Stimulated activated memory B cell treated with anti-CD40 and anti-IgM and Interleukin-4, amounts not matched to agents 10 μg/mL and 1 μg/mL and 100 μg/mL, for 72 hours (primary cell): Measurements from ENCODE around the gene SLCO2A1.

Experiments used
- ATAC-seq: fragments of 150-1000 bp; cut with Tn5 transposase; 2 replicates; pipeline ENCODE4 v1.10.0; 2021
- H3K27ac Mint-ChIP-seq: one replicate; pipeline ENCODE4 v1.8.0; 2022; ENCODE audit warnings: mild to moderate bottlenecking, mixed read lengths
- H3K27me3 Mint-ChIP-seq: one replicate; pipeline ENCODE4 v1.8.0; 2022; ENCODE audit warnings: mixed read lengths
- H3K36me3 Mint-ChIP-seq: one replicate; pipeline ENCODE4 v1.8.0; 2022; ENCODE audit warnings: mixed read lengths
- H3K4me1 Mint-ChIP-seq: one replicate; pipeline ENCODE4 v1.8.0; 2022; ENCODE audit warnings: mixed read lengths
- H3K4me3 Mint-ChIP-seq: one replicate; pipeline ENCODE4 v1.8.0; 2022; ENCODE audit warnings: mild to moderate bottlenecking, moderate library complexity, mixed read lengths
- H3K9me3 Mint-ChIP-seq: one replicate; pipeline ENCODE4 v1.8.0; 2022; ENCODE audit warnings: mixed read lengths

SLCO2A1 gene

GRCh38 chr3:134066651-134067530 lies 37.2 kb upstream of the SLCO2A1 start:
- Mint-ChIP-seq H3K4me3 (no peak overlapping the region), H3K27ac (no peak overlapping the region), H3K36me3 (no peaks in the 10 kb centered on the region), H3K4me1 (no peaks in the 10 kb centered on the region), H3K27me3 (peaks cover 18% of the 10 kb centered on the region), H3K9me3 (no peaks in the 10 kb centered on the region)
- ATAC-seq: no peak

GRCh38 chr3:134066158-134066541 lies 36.4 kb upstream of the SLCO2A1 start:
- Mint-ChIP-seq H3K27me3 (peaks cover 18% of the 10 kb centered on the region), H3K36me3 (no peaks in the 10 kb centered on the region), H3K9me3 (no peaks in the 10 kb centered on the region), H3K4me1 (no peaks in the 10 kb centered on the region), H3K27ac (no peak overlapping the region), H3K4me3 (no peak overlapping the region)
- no peak for ATAC-seq

- H3K36me3 Mint-ChIP-seq: no peaks in the 10 kb centered on the region
- ATAC-seq: no peak
- H3K27me3 Mint-ChIP-seq: peaks cover 18% of the 10 kb centered on the region
- no peaks in the 10 kb centered on the region for H3K9me3 Mint-ChIP-seq
- H3K4me1 Mint-ChIP-seq: no peaks in the 10 kb centered on the region
- H3K4me3 Mint-ChIP-seq: no peak overlapping the region
- H3K27ac Mint-ChIP-seq: no peak overlapping the region
Observed at GRCh38 chr3:134065252-134066157, 35.8 kb upstream of the SLCO2A1 start.

GRCh38 chr3:134064081-134064480 lies 34.4 kb upstream of the SLCO2A1 start:
- H3K36me3 Mint-ChIP-seq: no peaks in the 10 kb centered on the region
- H3K27me3 Mint-ChIP-seq: peaks cover 23% of the 10 kb centered on the region
- H3K27ac Mint-ChIP-seq: no peak overlapping the region
- H3K9me3 Mint-ChIP-seq: no peaks in the 10 kb centered on the region
- ATAC-seq: no peak
- H3K4me3 Mint-ChIP-seq: no peak overlapping the region
- no peaks in the 10 kb centered on the region for H3K4me1 Mint-ChIP-seq

- H3K27ac Mint-ChIP-seq: no peak overlapping the region
- H3K27me3 Mint-ChIP-seq: peaks cover 27% of the 10 kb centered on the region
- H3K4me3 Mint-ChIP-seq: no peak overlapping the region
- no peaks in the 10 kb centered on the region for H3K4me1 Mint-ChIP-seq
- ATAC-seq: no peak
- no peaks in the 10 kb centered on the region for H3K9me3 Mint-ChIP-seq
- no peaks in the 10 kb centered on the region for H3K36me3 Mint-ChIP-seq
Observed at GRCh38 chr3:134061401-134061800, 31.7 kb upstream of the SLCO2A1 start.

- Mint-ChIP-seq H3K9me3 (no peaks in the 10 kb centered on the region), H3K27me3 (peaks cover 26% of the 10 kb centered on the region)
Observed at GRCh38 chr3:134060561-134061385, 31.0 kb upstream of the SLCO2A1 start.

GRCh38 chr3:134059671-134060560 lies 30.2 kb upstream of the SLCO2A1 start:
- Mint-ChIP-seq H3K4me3 (no peak overlapping the region), H3K36me3 (no peaks in the 10 kb centered on the region), H3K27ac (no peak overlapping the region), H3K27me3 (peaks cover 30% of the 10 kb centered on the region), H3K9me3 (no peaks in the 10 kb centered on the region), H3K4me1 (no peaks in the 10 kb centered on the region)
- ATAC-seq: no peak

More at GRCh38 chr3:134060561-134061385, 31.0 kb upstream of the SLCO2A1 start:
- H3K4me3 Mint-ChIP-seq: no peak overlapping the region
- no peak overlapping the region for H3K27ac Mint-ChIP-seq
- H3K36me3 Mint-ChIP-seq: no peaks in the 10 kb centered on the region
- ATAC-seq: no peak
- H3K4me1 Mint-ChIP-seq: no peaks in the 10 kb centered on the region

- Mint-ChIP-seq H3K4me3 (no peak overlapping the region), H3K4me1 (no peaks in the 10 kb centered on the region), H3K9me3 (no peaks in the 10 kb centered on the region), H3K27ac (no peak overlapping the region), H3K27me3 (peaks cover 34% of the 10 kb centered on the region), H3K36me3 (no peaks in the 10 kb centered on the region)
- ATAC-seq: no peak
Observed at GRCh38 chr3:134059035-134059601, 29.4 kb upstream of the SLCO2A1 start.

- Mint-ChIP-seq H3K4me3 (no peak overlapping the region), H3K27ac (no peak overlapping the region), H3K4me1 (no peaks in the 10 kb centered on the region), H3K9me3 (no peaks in the 10 kb centered on the region), H3K36me3 (no peaks in the 10 kb centered on the region), H3K27me3 (peaks cover 26% of the 10 kb centered on the region)
- ATAC-seq: no peak
Observed at GRCh38 chr3:134057654-134058110, 28.0 kb upstream of the SLCO2A1 start.

GRCh38 chr3:134057006-134057653 lies 27.4 kb upstream of the SLCO2A1 start:
- Mint-ChIP-seq H3K9me3 (no peaks in the 10 kb centered on the region), H3K27ac (no peak overlapping the region), H3K4me3 (no peak overlapping the region), H3K36me3 (no peaks in the 10 kb centered on the region), H3K4me1 (no peaks in the 10 kb centered on the region), H3K27me3 (peaks cover 27% of the 10 kb centered on the region)
- no peak for ATAC-seq

GRCh38 chr3:134056464-134056891 lies 26.8 kb upstream of the SLCO2A1 start:
- peaks cover 33% of the 10 kb centered on the region for H3K27me3 Mint-ChIP-seq
- ATAC-seq: no peak

GRCh38 chr3:134055661-134056060 lies 25.9 kb upstream of the SLCO2A1 start:
- no peak overlapping the region for H3K4me3 Mint-ChIP-seq
- H3K9me3 Mint-ChIP-seq: peaks cover 3% of the 10 kb centered on the region
- no peak overlapping the region for H3K27ac Mint-ChIP-seq
- no peak for ATAC-seq
- peaks cover 42% of the 10 kb centered on the region for H3K27me3 Mint-ChIP-seq
- H3K36me3 Mint-ChIP-seq: no peaks in the 10 kb centered on the region
- H3K4me1 Mint-ChIP-seq: no peaks in the 10 kb centered on the region

More at GRCh38 chr3:134056464-134056891, 26.8 kb upstream of the SLCO2A1 start:
- peaks cover under 1% of the 10 kb centered on the region for H3K9me3 Mint-ChIP-seq
- no peak overlapping the region for H3K4me3 Mint-ChIP-seq
- no peaks in the 10 kb centered on the region for H3K4me1 Mint-ChIP-seq
- H3K36me3 Mint-ChIP-seq: no peaks in the 10 kb centered on the region
- no peak overlapping the region for H3K27ac Mint-ChIP-seq

- peaks cover 3% of the 10 kb centered on the region for H3K9me3 Mint-ChIP-seq
- no peaks in the 10 kb centered on the region for H3K36me3 Mint-ChIP-seq
- H3K4me1 Mint-ChIP-seq: no peaks in the 10 kb centered on the region
- no peak overlapping the region for H3K4me3 Mint-ChIP-seq
- ATAC-seq: no peak
- H3K27me3 Mint-ChIP-seq: peaks cover 49% of the 10 kb centered on the region
- H3K27ac Mint-ChIP-seq: no peak overlapping the region
Observed at GRCh38 chr3:134054881-134055280, 25.2 kb upstream of the SLCO2A1 start.
